ENCODE measurements around the gene LUC7L. TPM values are rescaled to one million over a fixed set of nuclear protein-coding genes. Genes with fewer than 3 reads are reported as not detected.
A peak's percentile ranks its signal among the peaks of the same experiment; 100 is the strongest.

The LUC7L gene
- total RNA-seq, 1 donor from 2014 or later, result 53.0 TPM

DNA sequence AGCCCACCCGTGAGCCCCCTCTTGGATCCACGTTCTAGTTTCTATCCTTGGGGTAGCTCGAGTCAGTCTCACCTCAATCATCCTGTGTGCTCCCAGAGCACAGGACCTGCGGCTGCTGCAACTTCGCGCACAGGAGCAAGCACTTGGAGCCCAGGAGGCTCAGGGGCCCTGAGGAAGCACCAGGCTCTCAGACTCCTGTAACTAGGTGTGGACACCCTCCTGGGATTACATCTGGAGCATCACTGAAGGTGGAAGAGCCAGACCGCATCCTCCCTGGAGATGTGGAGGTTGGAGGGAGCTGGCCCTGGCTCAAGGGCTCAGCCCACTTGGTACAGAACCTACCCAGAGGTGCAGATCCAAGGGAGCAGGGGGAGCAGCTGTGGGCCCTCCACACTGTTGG, 46.2 kb downstream of the LUC7L start:
- DNase-seq (ENCODE audit: low spot score in 2 of 2), result no peak

DNA sequence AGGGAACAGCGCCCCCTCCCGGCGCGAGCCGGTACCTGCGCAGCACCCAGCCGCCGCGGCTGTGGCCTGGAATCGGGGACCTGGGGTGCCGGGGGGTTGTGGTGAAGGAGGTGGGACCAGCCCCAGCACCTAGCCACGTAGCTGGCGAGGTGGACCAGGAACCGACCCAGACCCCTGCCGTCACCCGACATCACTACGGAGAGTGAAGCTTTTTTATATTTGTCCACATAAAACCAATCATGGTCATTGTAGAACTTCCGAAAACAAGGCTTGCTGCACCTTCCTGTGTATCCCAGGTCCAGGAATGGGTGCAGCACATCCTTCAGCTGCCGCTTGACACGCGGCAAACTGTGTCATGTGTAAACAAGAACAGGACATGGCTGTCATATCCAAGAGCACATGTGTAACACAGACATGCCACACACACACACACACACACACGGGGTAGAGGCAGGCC, 47.7 kb downstream of the LUC7L start:
- intact Hi-C loops (cut with DNase I), result loop anchor here (1.0 kb wide), 1 partner anchor 74 kb away; no protein-coding TSS in a partner anchor
- peak overlapping the region; percentile 46 to 49 for H3K4me3 ChIP-seq
- peaks cover 9 to 10% of the 10 kb centered on the region in 2 donors for H3K4me1 ChIP-seq
- no peak for DNase-seq (ENCODE audit: low spot score in 2 of 2)
- TF ChIP-seq CTCF (IDR thresholded peaks at IDR 0.05), result peak; percentile 90 to 97 (median 95)
- H3K9me3 ChIP-seq, result no peaks in the 10 kb centered on the region
- H3K36me3 ChIP-seq, result no peaks in the 10 kb centered on the region
- H3K27me3 ChIP-seq, result peaks cover 9% of the 10 kb centered on the region
- H3K27ac ChIP-seq, result no peak overlapping the region

More for the DNA sequence above, 46.2 kb downstream of the LUC7L start:
- no peaks in the 10 kb centered on the region for H3K9me3 ChIP-seq
- no peak overlapping the region for H3K4me3 ChIP-seq
- H3K27me3 ChIP-seq, result no peaks in the 10 kb centered on the region
- H3K27ac ChIP-seq, result no peak overlapping the region
- intact Hi-C loops (cut with DNase I), result no loop called here
- peaks cover 9% of the 10 kb centered on the region in 2 donors for H3K36me3 ChIP-seq
- H3K4me1 ChIP-seq, result peaks cover 9 to 10% of the 10 kb centered on the region in 2 donors
- no peak for TF ChIP-seq CTCF (IDR thresholded peaks at IDR 0.05)

GRCh38 chr16:180681-181564, 48.3 kb downstream of the LUC7L start:
- Histone ChIP-seq H3K4me1 (peaks cover 9 to 10% of the 10 kb centered on the region in 2 donors), H3K4me3 (peak overlapping the region; percentile 46 to 49), H3K9me3 (no peaks in the 10 kb centered on the region), H3K36me3 (no peaks in the 10 kb centered on the region), H3K27ac (no peak overlapping the region), H3K27me3 (peaks cover 9% of the 10 kb centered on the region)
- DNase-seq (ENCODE audit: low spot score in 2 of 2), result peak in 1 of 2 donors; percentile 82
- intact Hi-C loops (cut with DNase I), result loop anchor here (1.0 kb wide), 1 partner anchor 74 kb away; no protein-coding TSS in a partner anchor
- no peak for TF ChIP-seq CTCF (IDR thresholded peaks at IDR 0.05)

DNA sequence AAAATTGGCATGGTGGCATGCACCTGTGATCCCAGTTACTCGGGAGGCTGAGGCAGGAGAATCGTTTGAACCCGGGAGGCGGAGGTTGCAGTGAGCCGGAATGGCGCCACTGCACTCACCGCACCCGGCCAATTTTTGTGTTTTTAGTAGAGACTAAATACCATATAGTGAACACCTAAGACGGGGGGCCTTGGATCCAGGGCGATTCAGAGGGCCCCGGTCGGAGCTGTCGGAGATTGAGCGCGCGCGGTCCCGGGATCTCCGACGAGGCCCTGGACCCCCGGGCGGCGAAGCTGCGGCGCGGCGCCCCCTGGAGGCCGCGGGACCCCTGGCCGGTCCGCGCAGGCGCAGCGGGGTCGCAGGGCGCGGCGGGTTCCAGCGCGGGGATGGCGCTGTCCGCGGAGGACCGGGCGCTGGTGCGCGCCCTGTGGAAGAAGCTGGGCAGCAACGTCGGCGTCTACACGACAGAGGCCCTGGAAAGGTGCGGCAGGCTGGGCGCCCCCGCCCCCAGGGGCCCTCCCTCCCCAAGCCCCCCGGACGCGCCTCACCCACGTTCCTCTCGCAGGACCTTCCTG, 49.1 kb downstream of the LUC7L start, which contains the start of gene HBQ1:
Gene HBQ1, plus strand, starts transcription at position 359 of the 575 bp plus-strand sequence. Its CDS starts 28 bp downstream, at position 387.
- Histone ChIP-seq H3K4me3 (peak within 1 kb of the TSS; percentile 46 to 49), H3K4me1 (peaks cover 9 to 10% of the 10 kb centered on the region in 2 donors), H3K27ac (no peak within 1 kb of the TSS), H3K36me3 (no peaks in the 10 kb centered on the region), H3K9me3 (no peaks in the 10 kb centered on the region), H3K27me3 (peaks cover 9% of the 10 kb centered on the region)
- intact Hi-C loops (cut with DNase I), result no loop called here
- peak in 2 of 3 experiments; percentile 3 to 14 for TF ChIP-seq CTCF (IDR thresholded peaks at IDR 0.05)
- DNase-seq (ENCODE audit: low spot score in 2 of 2), result no peak

DNA sequence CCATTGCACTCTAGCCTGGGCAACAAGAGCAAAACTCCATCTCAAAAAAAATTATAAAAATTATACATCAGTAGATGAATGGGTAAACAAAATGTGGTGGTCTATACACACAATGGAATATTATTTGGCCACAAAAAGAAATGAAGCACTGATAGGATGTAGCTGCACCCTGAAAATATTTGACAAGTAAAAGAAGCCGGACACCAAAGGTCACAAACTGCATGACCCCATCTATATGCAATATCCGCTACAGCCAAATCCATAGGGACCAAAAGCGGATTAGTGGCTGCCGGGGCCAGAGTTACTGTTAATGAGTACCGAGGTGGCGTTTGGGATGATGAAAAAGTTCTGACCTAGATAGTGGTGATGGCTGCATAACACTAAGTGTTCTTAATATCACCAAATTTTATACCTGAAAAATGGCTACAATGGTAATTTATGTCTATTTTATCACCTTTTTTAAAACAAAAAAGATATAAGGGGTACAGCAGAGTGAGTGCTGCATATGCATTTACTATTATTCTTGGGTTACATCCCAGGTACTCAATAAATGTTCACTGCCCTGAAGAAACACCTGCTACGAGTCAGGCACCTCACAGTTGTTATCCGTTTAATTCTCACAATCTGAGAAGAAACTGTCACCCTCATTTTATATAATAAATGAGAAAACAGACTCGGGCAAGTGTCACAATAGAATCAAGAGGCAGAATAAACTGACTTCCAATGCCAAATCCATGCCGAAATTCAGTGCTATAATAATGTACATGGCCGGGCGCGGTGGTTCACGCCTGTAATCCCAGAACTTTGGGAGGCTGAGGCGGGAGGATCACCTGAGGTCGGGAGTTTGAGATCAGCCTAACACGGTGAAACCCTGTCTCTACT, 49.8 kb downstream of the LUC7L start:
- no peaks in the 10 kb centered on the region for H3K9me3 ChIP-seq
- no peak overlapping the region for H3K27ac ChIP-seq
- intact Hi-C loops (cut with DNase I), result no loop called here
- H3K4me1 ChIP-seq, result peaks cover 9 to 10% of the 10 kb centered on the region in 2 donors
- peak overlapping the region in 1 of 2 donors; percentile 49 for H3K4me3 ChIP-seq
- TF ChIP-seq CTCF (IDR thresholded peaks at IDR 0.05), result no peak
- H3K36me3 ChIP-seq, result no peaks in the 10 kb centered on the region
- peaks cover 9% of the 10 kb centered on the region for H3K27me3 ChIP-seq
- DNase-seq (ENCODE audit: low spot score in 2 of 2), result no peak
